Suppressor macrophage (primary cell): ENCODE results near the gene KRAS.

Source experiments
- DNase-seq, 4 experiments: peaks; one replicate each; pipeline ENCODE4 v3.0.0-alpha.2; 2020 to 2022
- total RNA-seq, 17 experiments: gene quantifications; one replicate each; lab custom pipeline; 2026; ENCODE audit warnings: mixed read lengths in 6 of 17, inconsistent platforms in 3 of 17; lab: John Stamatoyannopoulos, UW

The KRAS gene
- 23.3 to 83.3 (median 66.6) reads per million in 17 experiments for total RNA-seq

DNA sequence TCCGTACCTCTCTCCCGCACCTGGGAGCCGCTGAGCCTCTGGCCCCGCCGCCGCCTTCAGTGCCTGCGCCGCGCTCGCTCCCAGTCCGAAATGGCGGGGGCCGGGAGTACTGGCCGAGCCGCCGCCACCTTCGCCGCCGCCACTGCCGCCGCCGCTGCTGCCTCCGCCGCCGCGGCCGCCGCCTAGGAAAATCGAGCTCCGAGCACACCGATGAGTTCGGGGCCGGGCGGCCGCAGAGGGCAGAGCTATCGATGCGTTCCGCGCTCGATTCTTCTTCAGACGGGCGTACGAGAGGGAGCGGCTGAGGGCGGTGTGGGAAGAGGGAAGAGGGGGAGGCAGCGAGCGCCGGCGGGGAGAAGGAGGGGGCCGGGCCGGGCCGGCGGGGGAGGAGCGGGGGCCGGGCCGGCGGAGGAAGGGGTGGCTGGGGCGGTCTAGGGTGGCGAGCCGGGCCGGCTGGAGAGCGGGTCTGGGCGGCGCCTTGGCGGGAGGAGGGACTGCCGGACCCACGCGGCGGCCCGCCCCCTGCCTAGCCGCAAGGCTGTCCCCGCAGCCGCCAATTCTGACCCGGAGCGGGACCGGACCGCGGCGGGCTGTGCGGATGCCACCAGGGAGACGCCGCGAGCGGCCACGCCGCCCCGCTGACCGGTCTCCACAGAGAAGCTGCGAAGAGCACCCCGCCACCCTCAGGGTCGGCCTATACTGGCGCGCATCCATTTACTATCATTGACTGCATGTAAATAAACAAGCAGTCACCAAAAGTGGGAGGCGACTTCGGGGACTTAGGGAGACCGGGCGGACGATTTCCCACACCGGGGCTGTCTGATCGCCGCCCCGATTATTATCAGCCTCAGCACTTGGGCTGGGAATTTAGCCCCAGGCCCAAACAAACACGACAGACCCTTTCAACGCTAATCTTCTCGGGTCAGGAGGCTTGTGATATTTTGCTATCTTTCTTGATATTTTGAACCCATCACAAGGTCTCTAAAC lies at the start of gene KRAS:
TSS of gene KRAS (minus strand) at position 186 of the 987 bp plus-strand sequence.
- peak; percentile 95 to 98 (median 97) for DNase-seq

DNA sequence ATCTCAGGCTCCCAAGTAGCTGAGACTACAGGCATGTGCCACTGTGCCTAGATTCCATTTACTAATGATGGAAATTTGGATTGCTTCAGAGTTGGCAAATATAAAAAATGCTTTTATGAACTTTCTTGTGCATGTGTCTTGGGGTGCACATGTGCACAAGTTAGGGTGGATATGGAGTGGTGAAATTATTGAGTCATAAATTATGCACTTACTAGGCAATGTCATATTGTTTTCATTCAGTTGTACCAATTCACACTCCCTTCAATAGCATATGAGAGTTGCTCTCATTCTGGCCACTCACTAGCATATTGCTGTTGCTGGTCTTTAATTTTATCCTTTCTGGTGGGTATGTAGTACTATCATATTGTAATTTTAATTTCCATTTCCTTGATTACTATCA lies 45.7 kb upstream of the KRAS start:
- DNase-seq: no peak

DNA sequence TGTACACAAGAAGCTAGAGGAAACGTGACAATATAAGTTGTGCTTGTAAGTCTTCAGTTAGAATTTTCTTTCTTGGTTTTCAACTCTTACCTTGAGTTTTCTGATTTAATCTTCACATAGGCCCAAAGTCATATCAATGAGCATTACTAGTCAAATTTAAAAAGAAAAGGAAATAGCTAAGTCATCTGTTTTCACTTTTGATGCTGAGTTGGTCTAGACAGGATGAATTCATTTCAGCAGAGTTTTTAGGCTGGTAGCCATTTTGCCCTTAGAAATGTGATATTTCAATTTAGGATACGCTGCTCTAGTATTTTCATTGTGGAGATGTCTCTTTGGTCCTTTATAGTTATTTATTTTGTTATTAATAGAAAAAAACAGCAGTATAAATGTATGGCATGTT lies 44.6 kb upstream of the KRAS start:
- no peak for DNase-seq

DNA sequence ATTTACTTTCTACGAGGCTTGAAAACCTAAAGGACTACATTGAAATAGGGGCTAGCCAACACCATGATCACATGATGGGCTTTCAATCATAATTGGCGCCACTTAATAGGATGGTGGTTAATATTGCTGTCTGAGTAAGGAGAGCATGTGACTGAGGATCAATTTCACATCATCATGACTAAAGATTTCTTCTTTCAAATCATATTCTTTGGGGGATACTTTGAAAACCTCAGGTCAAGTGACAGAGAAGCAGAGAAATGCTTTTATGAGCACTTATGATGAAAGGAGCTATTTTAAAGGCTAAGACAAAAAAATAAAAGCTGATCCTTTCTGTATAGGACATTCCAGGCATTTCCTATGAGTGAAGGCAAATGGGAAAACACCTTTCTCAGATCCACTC lies 42.9 kb upstream of the KRAS start:
- DNase-seq: no peak

DNA sequence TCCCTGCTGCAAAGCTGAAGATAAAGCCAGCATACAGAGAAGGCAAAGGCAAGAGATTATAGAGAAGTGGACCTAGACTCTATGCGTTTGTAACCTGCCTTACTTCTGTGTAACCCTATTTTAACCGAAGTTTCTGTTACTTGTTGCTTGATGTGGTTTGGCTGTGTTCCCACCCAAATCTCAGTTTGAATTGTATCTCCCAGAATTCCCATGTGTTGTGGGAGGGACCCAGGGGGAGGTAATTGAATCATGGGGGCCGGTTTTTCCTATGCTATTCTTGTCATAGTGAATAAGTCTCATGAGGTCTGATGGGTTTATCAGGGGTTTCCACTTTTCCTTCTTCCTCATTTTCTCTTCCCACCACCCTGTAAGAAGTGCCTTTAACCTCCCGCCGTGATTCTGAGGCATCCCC lies 42.1 kb upstream of the KRAS start:
- DNase-seq: peak; percentile 6 to 49 (median 28)

DNA sequence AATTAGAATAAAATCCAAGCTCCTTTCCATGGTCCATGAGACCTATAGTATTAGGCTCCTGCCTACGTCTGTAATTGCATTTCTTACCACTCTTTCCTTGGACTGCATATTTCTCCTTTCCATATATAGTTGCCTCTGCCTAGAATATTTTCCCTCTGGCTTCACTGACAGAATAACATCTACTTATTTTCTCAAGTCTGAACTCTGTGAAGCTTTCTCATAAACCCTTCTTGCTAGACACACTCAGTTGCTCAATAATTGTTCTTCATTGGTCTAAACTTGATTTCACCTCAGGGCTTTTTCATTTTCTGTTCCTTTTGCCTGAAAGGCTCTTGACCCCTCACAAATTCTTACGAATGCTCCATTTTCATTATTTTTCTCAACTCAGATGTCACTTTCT lies 36.9 kb upstream of the KRAS start:
- no peak for DNase-seq

DNA sequence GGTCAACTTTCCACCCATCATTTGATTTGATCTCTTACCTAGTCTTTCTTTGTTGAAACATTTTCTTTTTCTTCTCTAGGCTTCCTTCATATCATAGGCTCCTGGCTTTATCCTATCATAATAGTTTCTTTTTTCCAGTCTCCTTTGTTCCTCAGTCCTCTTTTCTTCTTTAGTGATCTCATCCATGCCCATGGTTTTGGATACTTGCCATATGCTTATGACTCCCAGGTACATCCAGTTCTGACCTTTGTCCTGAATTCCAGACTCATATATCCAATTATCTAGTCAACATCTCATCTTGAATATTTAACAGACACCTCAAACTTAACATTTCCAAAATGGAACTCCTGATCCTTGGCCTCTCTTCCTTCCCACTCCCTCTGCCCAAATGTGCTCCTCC lies 36.1 kb upstream of the KRAS start:
- no peak for DNase-seq

DNA sequence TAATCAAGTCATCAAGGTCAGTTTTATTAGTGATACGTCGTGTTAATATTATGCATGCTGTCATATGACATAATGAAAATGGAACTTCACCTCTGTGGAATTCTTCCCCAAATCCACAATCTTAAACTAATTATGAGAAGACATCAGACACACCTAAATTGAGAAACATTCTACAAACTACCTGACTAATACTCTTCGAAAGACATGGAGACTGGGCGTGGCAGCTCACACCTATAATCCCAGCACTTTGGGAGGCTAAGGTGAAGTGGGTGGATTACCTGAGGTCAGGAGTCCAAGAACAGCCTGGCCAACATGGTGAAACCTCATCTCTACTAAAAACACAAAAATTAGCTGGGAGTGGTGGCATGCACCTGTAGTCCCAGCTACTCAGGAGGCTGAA lies 33.3 kb upstream of the KRAS start:
- no peak for DNase-seq

DNA sequence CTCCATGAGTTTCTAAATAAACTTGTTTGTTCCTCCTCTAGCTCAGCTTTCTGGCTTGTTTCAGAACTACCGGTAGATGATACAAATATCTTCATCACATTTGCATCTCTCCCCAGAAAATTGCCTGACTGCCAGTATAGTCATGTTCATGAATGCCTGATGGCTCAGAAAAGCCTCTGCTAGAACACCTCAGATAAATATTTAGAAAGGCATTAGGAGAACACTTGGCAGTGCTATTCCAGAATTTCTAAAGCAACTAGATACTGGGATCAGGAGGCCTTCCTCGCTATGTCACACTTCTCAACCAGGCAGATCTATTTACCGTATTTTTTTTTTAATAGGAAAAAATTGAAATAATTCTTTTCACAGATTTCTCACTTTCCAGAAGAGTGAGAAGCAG lies 32.3 kb upstream of the KRAS start:
- no peak for DNase-seq

DNA sequence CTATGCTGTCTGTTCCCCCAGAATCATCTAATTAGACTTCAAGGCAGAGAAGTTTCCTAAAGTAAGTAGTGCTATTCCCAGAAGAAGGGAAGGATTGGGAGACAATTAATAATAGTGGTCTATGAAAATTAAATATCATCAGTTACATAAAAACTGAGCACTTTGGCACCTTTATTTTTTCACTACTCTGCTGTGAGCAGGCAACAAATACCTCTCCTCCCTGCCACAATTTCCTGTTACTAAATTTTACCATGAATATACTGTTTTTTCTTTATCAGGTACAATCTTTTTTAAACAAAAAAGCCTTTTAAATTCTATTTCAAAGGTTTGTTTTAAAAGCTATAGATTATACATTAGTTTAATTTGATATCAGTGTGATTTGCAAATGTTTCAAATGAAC lies 29.4 kb upstream of the KRAS start:
- no peak for DNase-seq

DNA sequence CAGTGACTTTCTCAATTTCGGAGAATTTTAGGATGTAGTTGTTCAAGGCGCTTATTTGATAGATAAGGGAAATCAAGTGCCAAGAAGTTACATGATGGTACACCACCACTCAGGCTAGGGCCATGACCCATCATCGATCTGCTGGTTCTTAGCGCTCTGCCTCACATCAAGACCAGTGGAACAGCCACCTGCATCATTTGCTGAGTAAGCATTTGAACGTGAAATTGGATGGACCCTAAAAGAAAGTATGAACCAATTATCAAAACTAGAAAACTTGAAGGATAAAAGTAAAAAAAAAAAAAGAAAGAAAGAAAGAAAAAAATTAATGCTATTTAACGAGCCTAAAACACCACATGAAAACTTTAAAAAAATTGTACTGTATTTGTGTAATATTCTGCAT lies 27.5 kb upstream of the KRAS start:
- no peak for DNase-seq

DNA sequence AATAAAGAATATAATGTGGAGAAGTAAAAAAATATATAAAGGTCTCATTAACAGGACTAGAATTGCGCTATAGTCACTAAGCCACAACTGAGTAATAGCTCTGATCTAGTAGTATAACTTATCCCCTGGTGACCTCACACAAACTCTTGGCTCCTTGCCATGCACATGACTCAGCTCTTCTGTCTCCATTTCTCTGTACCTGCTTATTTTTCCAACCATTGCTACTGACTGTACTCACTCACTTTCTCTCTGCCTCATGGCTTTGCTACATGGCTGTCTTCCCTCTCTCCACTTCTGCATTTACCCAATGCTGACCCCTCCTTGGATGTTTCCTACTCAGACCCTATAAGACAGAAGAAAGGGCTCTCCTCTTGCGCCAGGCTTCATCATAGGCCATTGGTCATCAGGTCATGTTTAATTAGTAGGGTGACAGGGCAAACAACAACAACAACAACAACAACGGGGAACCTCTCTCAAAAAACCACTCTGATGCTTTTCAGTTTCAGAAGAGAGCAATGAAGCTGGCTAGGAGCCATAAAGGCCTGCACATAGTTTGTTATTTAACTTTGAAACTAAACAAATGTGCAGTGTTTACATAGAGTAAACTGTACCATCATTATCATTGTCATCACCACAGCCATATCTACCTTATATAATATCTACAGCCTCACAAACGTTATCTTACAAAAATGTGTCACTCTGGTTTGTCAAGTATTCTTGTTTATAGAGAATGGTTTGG lies 25.6 kb upstream of the KRAS start:
- peak; percentile 3 to 39 (median 22) for DNase-seq

DNA sequence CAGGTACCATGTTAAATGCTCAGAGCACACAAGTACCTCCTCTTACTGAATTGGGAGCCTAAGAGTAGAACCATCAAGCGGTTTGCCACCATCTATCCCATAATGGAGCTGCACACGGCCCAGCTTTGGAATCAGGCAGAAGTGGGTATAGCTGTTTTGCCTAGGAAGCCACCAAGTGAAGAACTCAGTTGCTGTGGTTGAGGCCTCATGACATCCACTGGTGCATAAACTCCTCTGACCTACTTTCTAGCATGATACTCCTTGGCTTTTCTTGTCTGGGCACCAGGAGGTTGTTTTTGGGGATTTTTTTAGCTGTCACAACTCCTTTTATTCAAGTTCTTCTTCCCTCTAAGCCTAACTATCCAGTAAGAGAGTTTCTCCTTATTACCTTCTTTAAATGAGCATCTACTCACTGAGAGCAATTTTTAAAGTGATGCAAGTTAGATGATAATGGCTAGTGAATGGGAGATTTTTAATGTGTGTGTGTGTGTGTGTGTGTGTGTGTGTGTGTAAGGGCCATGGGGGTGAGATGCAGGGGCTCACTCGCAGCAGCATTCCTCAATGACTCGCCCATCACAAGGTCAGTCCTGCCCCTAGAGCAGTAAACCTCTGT lies 20.9 kb upstream of the KRAS start:
- no peak for DNase-seq

DNA sequence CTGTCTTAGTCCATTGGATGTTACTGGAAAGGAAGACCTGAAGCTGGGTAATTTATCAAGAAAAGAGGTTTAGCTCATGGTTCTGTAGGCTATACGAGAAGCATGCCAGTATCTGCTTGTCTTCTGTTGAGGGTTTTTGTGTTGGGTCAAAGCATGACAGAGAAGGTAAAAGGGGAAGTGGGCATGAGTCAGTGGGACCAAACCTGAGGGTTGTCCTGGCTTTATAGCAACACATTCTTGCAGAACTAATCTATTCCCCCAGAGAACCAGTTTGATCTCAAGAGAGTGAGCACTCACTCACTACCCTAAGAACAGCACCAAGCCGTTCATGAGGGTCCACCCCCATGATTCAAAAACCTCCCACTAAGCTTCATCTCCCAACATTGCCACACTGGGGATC lies 19.0 kb upstream of the KRAS start:
- DNase-seq: peak in 3 of 4 experiments; percentile 10 to 35 (median 15)

DNA sequence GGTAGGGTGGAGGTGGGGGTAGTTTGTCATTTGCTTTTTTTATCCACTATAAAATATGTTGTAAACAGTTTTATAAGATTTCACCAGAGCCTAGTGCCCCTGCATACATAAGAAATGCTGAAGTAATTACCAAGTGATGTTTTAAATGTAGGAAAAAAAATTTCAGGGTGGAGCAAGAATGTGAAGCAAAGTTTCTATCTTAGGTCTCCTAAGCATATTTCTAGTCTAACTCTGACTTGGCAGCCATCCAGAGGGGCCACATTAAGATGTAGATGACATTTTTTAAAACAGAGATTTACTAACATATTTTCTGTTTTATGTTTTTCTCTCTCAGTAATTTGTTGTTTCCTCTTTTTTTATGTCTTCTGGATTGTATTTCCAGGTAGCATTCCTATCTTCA lies 15.8 kb upstream of the KRAS start:
- no peak for DNase-seq

DNA sequence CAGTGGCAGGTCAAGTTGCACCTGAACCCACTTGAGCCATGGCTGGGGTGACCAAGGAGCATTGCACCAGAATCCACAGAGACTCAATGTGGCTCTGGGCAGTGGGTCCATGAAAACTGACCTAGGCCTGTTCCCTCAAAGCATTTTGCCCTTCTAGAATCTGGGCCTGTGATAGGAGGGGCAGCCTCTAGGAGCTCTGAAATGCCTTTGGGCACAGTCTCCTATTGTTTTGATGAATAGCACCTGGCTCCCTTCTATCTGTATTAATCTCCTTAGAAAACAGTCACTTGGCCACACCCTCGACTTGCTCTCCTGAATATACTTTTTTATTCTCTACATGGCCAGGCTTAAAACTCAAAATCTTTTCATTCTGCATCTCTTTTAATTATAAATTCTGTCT lies 14.1 kb upstream of the KRAS start:
- no peak for DNase-seq

DNA sequence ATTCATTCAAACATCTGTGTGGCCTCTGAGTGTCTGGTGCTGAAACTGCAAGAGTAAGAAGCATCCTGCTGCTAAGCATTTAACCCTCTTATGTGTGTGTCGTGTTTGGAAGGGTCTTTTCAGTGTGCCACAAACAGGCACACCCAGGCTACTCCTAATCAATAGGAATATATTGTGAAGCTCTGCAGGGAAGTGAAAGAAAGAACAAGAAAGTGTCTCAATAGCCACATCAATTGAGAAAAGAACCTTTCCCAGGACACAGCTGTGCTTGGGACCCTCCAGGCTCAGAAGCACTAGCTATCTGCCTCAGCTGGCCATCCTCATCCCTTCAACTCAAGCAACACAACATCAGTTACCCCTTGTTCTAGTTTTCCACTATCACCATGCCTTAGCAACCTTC lies 13.4 kb upstream of the KRAS start:
- DNase-seq: no peak

DNA sequence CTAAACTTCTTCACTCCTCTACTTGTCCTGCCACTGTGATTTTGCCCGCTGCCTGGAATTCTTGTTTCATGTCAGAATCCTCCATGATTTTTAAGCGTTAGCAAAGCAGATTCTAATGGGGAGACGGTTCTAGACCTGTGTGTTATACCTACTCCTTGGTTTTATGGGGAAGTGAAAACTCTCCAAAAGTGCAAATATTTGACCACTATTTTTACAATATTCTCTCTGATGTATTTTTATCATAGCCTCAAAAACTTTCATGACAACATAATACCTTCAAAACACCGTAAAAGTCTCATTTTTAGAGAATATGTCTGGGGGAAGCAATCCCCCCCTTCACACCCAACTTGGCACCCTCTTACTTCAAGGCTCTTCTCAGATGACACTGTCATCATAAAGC lies 12.9 kb upstream of the KRAS start:
- no peak for DNase-seq

DNA sequence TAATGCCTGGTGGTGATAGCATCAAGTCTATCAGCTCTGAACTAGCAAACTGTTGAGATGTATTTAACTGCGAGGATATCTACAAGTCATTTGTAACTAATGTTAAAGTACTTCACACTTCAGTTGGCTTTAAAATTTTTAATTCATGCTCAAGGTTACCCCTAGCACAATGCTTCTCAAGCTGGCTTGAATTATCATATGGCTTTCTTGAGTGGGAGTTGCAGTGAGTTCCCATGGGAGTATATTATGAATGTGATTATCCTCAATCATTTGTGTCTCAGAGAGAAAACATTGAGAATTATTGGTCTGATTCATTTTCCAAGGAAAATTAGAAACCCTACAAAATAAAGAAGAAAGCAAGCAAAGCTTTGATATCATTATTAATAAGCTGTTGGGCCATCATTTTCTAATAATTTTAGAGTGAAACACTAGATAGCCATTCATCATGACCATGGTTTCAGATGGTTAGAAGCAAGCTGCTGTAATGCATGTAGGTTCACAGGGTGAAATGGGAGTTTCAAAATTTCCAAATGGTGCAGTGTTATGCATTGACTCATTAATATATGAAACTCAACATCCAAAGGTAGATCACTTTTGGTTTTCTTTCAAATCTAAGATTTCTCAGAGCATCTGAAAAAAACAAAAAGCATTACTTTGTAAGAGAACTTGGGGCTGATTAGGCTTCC lies 11.8 kb upstream of the KRAS start:
- DNase-seq: no peak

DNA sequence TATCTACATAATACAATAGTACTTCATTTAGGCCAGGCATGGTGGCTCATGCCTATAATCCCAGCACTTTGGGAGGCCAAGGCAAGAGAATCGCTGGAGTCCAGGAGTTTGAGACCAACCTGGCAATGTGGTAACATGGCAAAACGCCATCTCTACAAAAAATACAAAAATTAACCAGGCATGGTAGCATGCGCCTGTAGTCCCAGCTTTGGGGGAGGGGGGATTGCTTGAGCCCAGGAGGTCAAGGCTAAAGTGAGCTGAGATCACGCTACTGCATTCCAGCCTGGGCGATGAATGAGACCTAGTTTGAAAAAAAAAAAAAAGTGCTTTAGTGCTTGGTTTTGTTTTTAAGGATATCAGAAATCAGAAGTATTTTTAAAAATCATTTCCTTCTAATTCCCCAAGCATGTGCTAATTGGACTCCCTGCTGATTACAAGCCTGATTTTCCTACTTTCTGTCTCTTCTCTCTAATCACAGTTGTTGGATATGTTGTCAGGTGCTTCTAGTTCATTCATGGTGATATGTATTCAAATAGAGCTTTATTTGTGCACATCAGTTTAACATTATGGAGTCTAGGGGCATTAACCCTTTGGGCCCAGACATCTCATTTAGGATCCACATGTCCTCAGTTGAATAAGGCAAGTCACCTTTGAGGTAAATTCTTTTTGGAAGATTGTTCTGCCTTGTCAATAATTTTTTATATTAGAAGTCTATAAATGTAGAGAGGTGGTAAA lies 7.0 kb upstream of the KRAS start:
- DNase-seq: no peak

DNA sequence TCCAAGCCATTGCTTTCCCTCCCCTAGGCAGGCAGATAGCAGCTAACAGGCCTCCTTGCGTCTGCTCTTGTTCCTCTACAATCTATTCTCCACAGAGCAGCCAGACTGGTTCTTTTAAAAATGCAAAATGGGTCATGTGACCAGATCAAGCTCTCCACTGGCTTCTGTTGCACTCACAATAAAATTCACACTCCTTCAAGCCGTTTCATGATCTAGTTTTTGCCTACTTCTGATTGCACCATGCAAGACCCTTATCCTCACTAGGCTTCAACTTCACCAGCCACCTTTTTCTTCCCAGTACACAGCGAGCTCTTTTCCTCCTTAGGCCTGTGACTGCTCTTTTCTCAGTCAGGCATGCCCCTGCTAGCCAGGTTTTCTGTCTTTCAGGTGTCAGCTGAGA lies 6.1 kb upstream of the KRAS start:
- DNase-seq: no peak

DNA sequence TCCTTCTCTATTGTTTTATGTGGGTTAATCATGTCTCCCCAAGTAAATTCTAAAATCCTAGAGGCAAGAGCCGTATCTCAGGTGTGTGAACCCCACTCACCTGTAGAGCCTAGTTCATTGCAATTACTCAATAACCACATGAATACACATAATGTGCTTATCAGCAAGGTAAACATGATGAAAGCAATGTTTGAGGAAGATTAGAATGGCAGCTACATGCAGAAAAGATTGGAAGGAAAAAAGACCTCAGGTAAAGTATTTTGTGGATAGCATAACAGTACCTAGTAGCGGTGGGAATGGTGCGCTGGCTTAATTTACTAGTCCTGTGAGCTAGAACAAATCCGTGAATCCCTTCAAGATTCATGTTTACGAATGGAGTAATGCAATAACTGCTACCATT lies 5.3 kb upstream of the KRAS start:
- DNase-seq: no peak
